Type B pancreatic cell (in vitro differentiated cells): ENCODE results near the gene LPAR4. TPM values are rescaled to one million over a fixed set of nuclear protein-coding genes. Genes with fewer than 3 reads are reported as not detected.

ENCODE experiments used
- DNase-seq: peaks from one replicate; pipeline ENCODE4 v3.0.0; 2021; ENCODE audit warnings: mixed read lengths; ENCODE audit not compliant: unreplicated experiment; ENCODE audit errors: extremely low spot score
- H3K27ac Mint-ChIP-seq: 2 replicates; pipeline ENCODE4 v1.8.0; 2021; ENCODE audit warnings: mild to moderate bottlenecking, mixed read lengths
- H3K27me3 Mint-ChIP-seq: 2 replicates; pipeline ENCODE4 v1.8.0; 2021; ENCODE audit warnings: mixed read lengths
- H3K36me3 Mint-ChIP-seq: 2 replicates; pipeline ENCODE4 v1.8.0; 2021; ENCODE audit warnings: mixed read lengths
- H3K4me1 Mint-ChIP-seq: one replicate; pipeline ENCODE4 v1.8.0; 2021; ENCODE audit warnings: mixed read lengths; ENCODE audit not compliant: unreplicated experiment
- H3K4me3 Mint-ChIP-seq: 2 replicates; pipeline ENCODE4 v1.8.0; 2021; ENCODE audit warnings: mild to moderate bottlenecking, mixed read lengths
- H3K9me3 Mint-ChIP-seq: 2 replicates; pipeline ENCODE4 v1.8.0; 2021; ENCODE audit warnings: mixed read lengths
- CTCF ChIP-seq: fragments of 200-600 bp; sonication (generic); conservative IDR thresholded peaks from 2 replicates; pipeline ENCODE4 v1.5.0; 2021; ENCODE audit warnings: antibody characterized with exemption, mild to moderate bottlenecking
- long read RNA-seq: library from polyadenylated mRNA; unstranded; transcript quantifications from one replicate; pipeline ENCODE4 v2.0.0, GENCODE V29; 2020
- total RNA-seq: library from RNA; stranded (reverse); gene quantifications from 2 replicates; pipeline ENCODE4 v1.2.1, GENCODE V29; 2021; ENCODE audit warnings: low replicate concordance

Gene LPAR4, protein sequence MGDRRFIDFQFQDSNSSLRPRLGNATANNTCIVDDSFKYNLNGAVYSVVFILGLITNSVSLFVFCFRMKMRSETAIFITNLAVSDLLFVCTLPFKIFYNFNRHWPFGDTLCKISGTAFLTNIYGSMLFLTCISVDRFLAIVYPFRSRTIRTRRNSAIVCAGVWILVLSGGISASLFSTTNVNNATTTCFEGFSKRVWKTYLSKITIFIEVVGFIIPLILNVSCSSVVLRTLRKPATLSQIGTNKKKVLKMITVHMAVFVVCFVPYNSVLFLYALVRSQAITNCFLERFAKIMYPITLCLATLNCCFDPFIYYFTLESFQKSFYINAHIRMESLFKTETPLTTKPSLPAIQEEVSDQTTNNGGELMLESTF
- 5.3 TPM in 1 of 2 replicates, not detected in the other for total RNA-seq
- long read RNA-seq: 0 reads

DNA sequence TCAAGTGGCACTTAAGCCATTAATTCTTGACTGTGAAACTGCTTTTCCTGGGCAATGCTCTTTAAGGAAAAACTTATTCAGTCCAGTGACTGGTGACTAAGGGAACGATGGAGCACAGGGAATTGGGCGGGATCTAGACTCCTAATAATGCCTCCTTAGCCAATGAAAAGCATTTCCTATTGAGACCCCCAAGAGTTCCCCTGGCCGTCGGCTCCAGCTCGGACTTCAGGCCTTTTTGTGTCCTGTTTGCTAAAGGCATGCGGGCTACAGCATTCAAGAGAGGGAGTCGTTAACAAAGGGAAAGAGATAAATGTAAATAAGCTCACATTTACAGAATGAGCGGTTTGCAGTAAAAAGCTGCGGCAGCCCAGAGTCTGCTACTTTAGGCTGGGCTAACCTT is at the start of gene LPAR4:
TSS of gene LPAR4 (plus strand) at position 232 of the 400 bp plus-strand sequence. CDS start 7,150 bp downstream, outside the sequence.
- DNase-seq: no peak
- H3K36me3 Mint-ChIP-seq: no peaks in the 10 kb centered on the region
- H3K27ac Mint-ChIP-seq: peak within 1 kb of the TSS; percentile 43
- H3K9me3 Mint-ChIP-seq: no peaks in the 10 kb centered on the region
- TF ChIP-seq CTCF: no peak
- no peaks in the 10 kb centered on the region for H3K4me1 Mint-ChIP-seq
- peak within 1 kb of the TSS; percentile 84 for H3K4me3 Mint-ChIP-seq
- H3K27me3 Mint-ChIP-seq: no peaks in the 10 kb centered on the region

DNA sequence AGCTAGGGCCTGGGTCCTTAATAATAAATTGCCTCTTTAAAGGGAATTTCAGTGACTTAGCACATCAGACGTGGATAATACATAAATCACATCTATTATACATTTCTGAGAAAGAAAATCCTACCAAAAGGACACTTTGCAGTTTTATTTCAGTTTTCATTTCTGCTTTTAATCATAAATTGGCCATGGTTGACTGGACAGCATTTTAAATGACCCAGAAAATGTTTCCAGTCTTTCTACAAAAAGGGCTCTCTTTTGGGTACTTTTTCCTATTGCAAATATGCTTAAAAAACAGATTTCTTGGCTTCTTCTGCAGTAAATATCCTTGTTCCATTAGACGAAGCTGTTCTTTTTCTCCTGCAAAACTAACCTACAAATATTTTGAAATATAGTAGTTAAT is 41.4 kb upstream of the LPAR4 start:
- H3K4me1 Mint-ChIP-seq: no peaks in the 10 kb centered on the region
- no peaks in the 10 kb centered on the region for H3K27me3 Mint-ChIP-seq
- TF ChIP-seq CTCF: no peak
- H3K36me3 Mint-ChIP-seq: no peaks in the 10 kb centered on the region
- no peak for DNase-seq
- no peak overlapping the region for H3K4me3 Mint-ChIP-seq
- no peaks in the 10 kb centered on the region for H3K9me3 Mint-ChIP-seq
- no peak overlapping the region for H3K27ac Mint-ChIP-seq

DNA sequence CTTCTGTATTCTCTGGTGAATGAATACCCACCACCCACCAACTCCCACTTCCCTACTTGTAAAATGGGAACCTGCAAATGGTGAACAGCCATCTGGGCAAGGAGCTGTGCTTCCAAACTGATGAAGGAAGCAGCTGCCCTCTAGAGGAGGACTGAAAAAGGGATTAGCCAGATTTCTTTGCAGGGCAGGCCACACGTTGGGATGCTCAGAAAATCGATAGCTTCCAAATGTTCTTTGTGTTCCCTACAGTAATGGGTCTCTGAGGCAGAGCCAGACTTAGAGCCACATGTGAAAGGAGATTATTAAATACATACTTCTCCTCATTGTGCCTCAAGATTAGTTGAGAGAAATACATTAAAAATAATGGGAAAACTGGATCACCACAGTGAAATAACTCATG is 39.3 kb upstream of the LPAR4 start:
- no peak overlapping the region for H3K4me3 Mint-ChIP-seq
- no peaks in the 10 kb centered on the region for H3K9me3 Mint-ChIP-seq
- no peak for DNase-seq
- peak; percentile 57 for TF ChIP-seq CTCF
- no peaks in the 10 kb centered on the region for H3K4me1 Mint-ChIP-seq
- H3K27ac Mint-ChIP-seq: no peak overlapping the region
- no peaks in the 10 kb centered on the region for H3K27me3 Mint-ChIP-seq
- no peaks in the 10 kb centered on the region for H3K36me3 Mint-ChIP-seq

- Mint-ChIP-seq H3K4me3 (no peak overlapping the region), H3K27ac (no peak overlapping the region), H3K27me3 (no peaks in the 10 kb centered on the region), H3K9me3 (no peaks in the 10 kb centered on the region), H3K4me1 (no peaks in the 10 kb centered on the region), H3K36me3 (no peaks in the 10 kb centered on the region)
- no peak for TF ChIP-seq CTCF
- no peak for DNase-seq
Measured at GRCh38 chrX:78708816-78709215, 38.7 kb upstream of the LPAR4 start.

- H3K9me3 Mint-ChIP-seq: no peaks in the 10 kb centered on the region
- DNase-seq: no peak
- no peaks in the 10 kb centered on the region for H3K27me3 Mint-ChIP-seq
- TF ChIP-seq CTCF: no peak
- H3K4me3 Mint-ChIP-seq: no peak overlapping the region
- no peaks in the 10 kb centered on the region for H3K4me1 Mint-ChIP-seq
- H3K36me3 Mint-ChIP-seq: no peaks in the 10 kb centered on the region
- H3K27ac Mint-ChIP-seq: no peak overlapping the region
Measured at GRCh38 chrX:78710171-78710570, 37.3 kb upstream of the LPAR4 start.
